ENCODE results near the gene TRPM6.

Gene TRPM6

DNA sequence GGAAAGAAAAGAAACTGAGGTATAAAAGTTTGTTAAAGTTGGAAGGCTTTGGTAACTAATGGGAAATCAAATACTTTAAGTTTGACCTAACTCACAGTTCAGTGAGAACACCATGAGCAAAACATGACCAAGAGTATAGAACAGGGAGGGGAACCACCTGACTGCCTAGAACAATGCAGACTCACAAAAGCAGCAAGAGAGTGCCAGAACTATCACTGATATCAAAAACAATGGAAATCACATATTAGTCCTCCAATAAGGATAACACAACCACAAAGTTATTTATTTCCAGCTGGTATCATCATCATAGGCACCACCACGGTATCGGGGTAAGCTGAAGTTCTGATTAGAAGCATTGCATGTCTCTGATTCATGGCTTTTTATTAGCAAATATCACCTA, 77.5 kb downstream of the TRPM6 start:
- TF ChIP-seq NFRKB (IDR thresholded peaks at IDR 0.05) (no peak), FOXA1 (IDR thresholded peaks at IDR 0.05) (no peak), L3MBTL2 (conservative IDR thresholded peaks at IDR 0.05) (no peak), ELF4 (IDR thresholded peaks at IDR 0.05) (no peak), SP1 (IDR thresholded peaks at IDR 0.05) (no peak), BHLHE40 (IDR thresholded peaks at IDR 0.05; ENCODE audit: borderline replicate concordance) (no peak)
- TF ChIP-seq, protein P1, sequence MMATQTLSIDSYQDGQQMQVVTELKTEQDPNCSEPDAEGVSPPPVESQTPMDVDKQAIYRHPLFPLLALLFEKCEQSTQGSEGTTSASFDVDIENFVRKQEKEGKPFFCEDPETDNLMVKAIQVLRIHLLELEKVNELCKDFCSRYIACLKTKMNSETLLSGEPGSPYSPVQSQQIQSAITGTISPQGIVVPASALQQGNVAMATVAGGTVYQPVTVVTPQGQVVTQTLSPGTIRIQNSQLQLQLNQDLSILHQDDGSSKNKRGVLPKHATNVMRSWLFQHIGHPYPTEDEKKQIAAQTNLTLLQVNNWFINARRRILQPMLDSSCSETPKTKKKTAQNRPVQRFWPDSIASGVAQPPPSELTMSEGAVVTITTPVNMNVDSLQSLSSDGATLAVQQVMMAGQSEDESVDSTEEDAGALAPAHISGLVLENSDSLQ (IDR thresholded peaks at IDR 0.05): no peak
- CTCF ChIA-PET: no interaction called here
- DNase-seq (ENCODE audit: extremely low spot score): no peak
- POLR2A ChIA-PET: no interaction called here

DNA sequence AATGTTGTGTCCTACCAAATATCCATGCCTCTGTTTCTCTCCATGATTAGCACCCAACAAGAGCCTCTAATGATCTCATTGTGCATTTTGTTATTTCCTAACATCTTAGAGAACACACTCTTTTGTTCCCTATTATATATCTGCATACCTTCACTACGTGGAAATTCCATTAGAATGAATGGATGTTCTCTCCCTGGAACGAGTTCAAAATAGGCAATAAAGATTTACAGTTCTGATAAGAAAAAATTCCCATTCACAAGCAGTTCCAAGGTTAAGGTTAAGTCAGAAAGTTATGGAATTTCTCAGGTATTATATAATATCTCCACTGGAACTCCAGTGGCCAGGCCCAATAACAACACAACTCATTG, 83.7 kb downstream of the TRPM6 start:
- CTCF ChIA-PET: no interaction called here
- no peak for DNase-seq (ENCODE audit: extremely low spot score)
- TF ChIP-seq LEF1 (IDR thresholded peaks at IDR 0.05; ENCODE audit: borderline replicate concordance): no peak
- no peak for TF ChIP-seq FOXM1 (IDR thresholded peaks at IDR 0.05; ENCODE audit: borderline replicate concordance)
- TF ChIP-seq BHLHE40 (IDR thresholded peaks at IDR 0.05; ENCODE audit: borderline replicate concordance): no peak
- POLR2A ChIA-PET: no interaction called here

DNA sequence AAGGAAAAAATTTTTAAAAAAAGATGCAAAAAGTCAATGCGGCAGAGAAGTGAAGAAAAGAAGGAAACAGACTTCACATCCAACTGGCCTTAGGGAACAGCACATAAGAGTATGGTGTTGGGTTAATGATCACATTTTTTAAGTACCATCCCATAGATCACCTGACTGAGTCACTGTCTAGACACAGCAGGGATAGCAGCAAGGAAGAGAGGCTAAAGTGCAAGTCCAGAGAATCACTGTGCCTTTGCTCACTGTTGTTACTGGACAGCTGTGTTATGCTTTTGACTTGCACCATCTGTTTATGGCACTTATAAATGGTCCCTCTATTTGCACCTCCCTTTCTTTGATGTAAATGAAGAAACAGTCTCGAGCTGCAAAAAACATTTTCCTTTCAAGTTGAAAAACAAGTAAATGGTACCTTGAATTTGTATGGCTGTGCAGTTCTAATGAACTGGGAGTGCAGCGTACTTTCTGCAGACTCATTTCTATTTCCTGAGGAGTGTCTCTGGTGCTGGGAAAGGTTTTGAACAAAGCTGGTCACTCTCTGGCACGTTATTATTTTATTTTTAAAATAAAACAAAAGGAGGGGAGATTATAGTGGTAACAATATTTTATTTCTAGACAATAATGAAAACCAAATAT, 84.2 kb downstream of the TRPM6 start:
- POLR2A ChIA-PET: no interaction called here
- CTCF ChIA-PET: no interaction called here
- TF ChIP-seq, protein P1 (IDR thresholded peaks at IDR 0.05): no peak
- TF ChIP-seq SP1 (IDR thresholded peaks at IDR 0.05) (no peak), ELF4 (IDR thresholded peaks at IDR 0.05) (no peak), TARDBP (IDR thresholded peaks at IDR 0.05) (no peak), NFRKB (IDR thresholded peaks at IDR 0.05) (no peak), BHLHE40 (IDR thresholded peaks at IDR 0.05; ENCODE audit: borderline replicate concordance) (no peak), ZNF384 (IDR thresholded peaks at IDR 0.05) (no peak), ARNT (IDR thresholded peaks at IDR 0.05) (no peak), LEF1 (IDR thresholded peaks at IDR 0.05; ENCODE audit: borderline replicate concordance) (no peak), HDGF (IDR thresholded peaks at IDR 0.05; ENCODE audit: borderline replicate concordance) (no peak), FOXK2 (IDR thresholded peaks at IDR 0.05) (no peak), SUZ12 (IDR thresholded peaks at IDR 0.05) (no peak), FOXM1 (IDR thresholded peaks at IDR 0.05; ENCODE audit: borderline replicate concordance) (no peak), FOXA1 (IDR thresholded peaks at IDR 0.05) (no peak), L3MBTL2 (conservative IDR thresholded peaks at IDR 0.05) (no peak)
- no peak for DNase-seq (ENCODE audit: extremely low spot score)

DNA sequence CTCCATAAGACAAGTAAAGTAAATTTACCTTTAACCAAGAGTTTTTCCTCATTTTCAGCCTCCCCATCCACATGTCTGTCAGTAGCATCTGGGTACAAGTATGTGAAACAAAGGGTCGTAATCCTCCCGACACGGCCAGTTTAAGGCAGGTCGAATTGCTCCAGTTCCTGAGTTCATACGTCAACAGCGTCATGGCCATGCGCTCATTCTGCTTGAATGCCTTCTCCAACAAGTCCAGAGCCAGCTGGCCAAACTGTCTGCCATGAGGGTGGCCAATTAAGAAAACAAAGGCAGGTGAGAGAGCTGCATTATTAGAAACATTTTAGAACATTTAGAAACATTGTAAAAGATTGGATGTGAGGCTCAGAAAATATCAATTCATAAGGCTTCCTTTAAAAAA, 87.5 kb downstream of the TRPM6 start:
- DNase-seq (ENCODE audit: extremely low spot score): no peak
- TF ChIP-seq ZNF384 (IDR thresholded peaks at IDR 0.05) (no peak), FOXA1 (IDR thresholded peaks at IDR 0.05) (no peak), BHLHE40 (IDR thresholded peaks at IDR 0.05; ENCODE audit: borderline replicate concordance) (no peak), FOXK2 (IDR thresholded peaks at IDR 0.05) (no peak), TARDBP (IDR thresholded peaks at IDR 0.05) (no peak), L3MBTL2 (conservative IDR thresholded peaks at IDR 0.05) (no peak), CTBP1 (IDR thresholded peaks at IDR 0.05; ENCODE audit: borderline replicate concordance) (no peak), SP1 (IDR thresholded peaks at IDR 0.05) (no peak), NFRKB (IDR thresholded peaks at IDR 0.05) (no peak), ARNT (IDR thresholded peaks at IDR 0.05) (no peak), FOXM1 (IDR thresholded peaks at IDR 0.05; ENCODE audit: borderline replicate concordance) (no peak), HDGF (IDR thresholded peaks at IDR 0.05; ENCODE audit: borderline replicate concordance) (no peak), LEF1 (IDR thresholded peaks at IDR 0.05; ENCODE audit: borderline replicate concordance) (no peak), ELF4 (IDR thresholded peaks at IDR 0.05) (no peak), SUZ12 (IDR thresholded peaks at IDR 0.05) (no peak)
- TF ChIP-seq, protein P1 (IDR thresholded peaks at IDR 0.05): no peak
- ChIA-PET CTCF (no interaction called here), POLR2A (no interaction called here)

DNA sequence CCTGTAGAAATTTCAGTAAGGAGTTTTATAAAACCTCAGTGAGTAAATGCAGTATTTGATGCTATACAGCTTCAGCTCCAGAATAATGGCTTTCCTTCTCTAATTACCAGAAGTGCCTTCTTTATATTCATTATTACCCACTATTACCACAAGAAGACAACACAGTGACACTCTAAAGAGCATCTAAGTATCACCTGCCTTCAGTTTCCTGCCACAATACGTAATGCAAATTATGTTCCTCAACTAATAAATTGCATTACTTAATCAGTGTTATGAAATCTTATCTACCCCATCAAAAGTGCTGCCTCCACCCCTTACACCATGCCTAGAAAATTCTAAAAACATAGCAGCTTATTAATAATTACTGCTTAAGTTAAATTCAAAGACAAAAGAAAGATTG, 91.9 kb downstream of the TRPM6 start:
- DNase-seq (ENCODE audit: extremely low spot score): no peak
- ChIA-PET POLR2A (no interaction called here), CTCF (interaction anchor here (0.6 kb wide), 1 partner anchor 137 kb away, joined by 4 read pairs; no protein-coding TSS in a partner anchor)
- TF ChIP-seq HDGF (IDR thresholded peaks at IDR 0.05; ENCODE audit: borderline replicate concordance) (no peak), FOXA1 (IDR thresholded peaks at IDR 0.05) (no peak), FOXM1 (IDR thresholded peaks at IDR 0.05; ENCODE audit: borderline replicate concordance) (no peak), CTBP1 (IDR thresholded peaks at IDR 0.05; ENCODE audit: borderline replicate concordance) (no peak), ARNT (IDR thresholded peaks at IDR 0.05) (no peak), BHLHE40 (IDR thresholded peaks at IDR 0.05; ENCODE audit: borderline replicate concordance) (no peak), NFRKB (IDR thresholded peaks at IDR 0.05) (no peak), FOXK2 (IDR thresholded peaks at IDR 0.05) (no peak)

DNA sequence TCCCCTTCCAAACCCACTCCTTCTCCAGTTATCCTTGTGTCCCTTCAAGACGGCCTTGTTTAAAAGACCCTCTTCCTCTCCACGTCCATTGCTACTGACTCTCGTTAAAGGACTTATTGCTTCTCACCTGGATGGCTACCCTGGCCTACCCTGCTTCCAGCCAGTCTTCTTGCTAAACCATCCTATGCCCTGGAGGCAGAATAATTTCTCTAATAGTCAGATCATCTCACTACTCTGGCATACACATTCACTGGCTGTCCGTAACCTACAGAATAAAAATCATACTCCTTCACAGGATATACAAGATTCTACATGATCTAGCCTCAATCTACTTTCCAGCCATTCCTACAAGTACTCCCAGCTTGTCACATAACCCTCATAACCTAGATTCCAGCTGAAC, 92.6 kb downstream of the TRPM6 start:
- POLR2A ChIA-PET: no interaction called here
- DNase-seq (ENCODE audit: extremely low spot score): no peak
- TF ChIP-seq BHLHE40 (IDR thresholded peaks at IDR 0.05; ENCODE audit: borderline replicate concordance): no peak
- no peak for TF ChIP-seq FOXM1 (IDR thresholded peaks at IDR 0.05; ENCODE audit: borderline replicate concordance)
- TF ChIP-seq L3MBTL2 (conservative IDR thresholded peaks at IDR 0.05): no peak
- TF ChIP-seq ELF4 (IDR thresholded peaks at IDR 0.05): no peak
- TF ChIP-seq, protein P1 (IDR thresholded peaks at IDR 0.05): no peak
- no peak for TF ChIP-seq ZNF384 (IDR thresholded peaks at IDR 0.05)
- no peak for TF ChIP-seq FOXA1 (IDR thresholded peaks at IDR 0.05)
- TF ChIP-seq SP1 (IDR thresholded peaks at IDR 0.05): no peak
- CTCF ChIA-PET: no interaction called here

Measured in HEK293T (cell line).